B cell (primary cell): ENCODE results near the gene TTC21A.

Source experiments
- CTCF ChIP-seq: fragments of 200-600 bp; IDR thresholded peaks from one replicate; pipeline ENCODE4 v1.8.0; 2022; ENCODE audit warnings: antibody characterized with exemption, mild to moderate bottlenecking
- EZH2 ChIP-seq: IDR thresholded peaks from 2 replicates; pipeline ENCODE4 v1.6.1; 2012; ENCODE audit warnings: borderline replicate concordance, low read depth, mild to moderate bottlenecking, moderate library complexity, low read length; ENCODE audit not compliant: insufficient read depth, poor library complexity, severe bottlenecking

GRCh38 chr3:39110041-39110639 lies 2.7 kb downstream of the TTC21A start:
- TF ChIP-seq CTCF (no peak), EZH2 (no peak)
